Stimulated activated naive CD4-positive, alpha-beta T cell (primary cell): ENCODE measurements around the gene FEV.

Experiments used
- DNase-seq, 6 experiments: peaks; one replicate each; lab custom pipeline; 2025; lab: John Stamatoyannopoulos, UW

Gene FEV

GRCh38 chr2:218975060-218975777, 9.8 kb downstream of the FEV start:
- DNase-seq = no peak

GRCh38 chr2:218970894-218971293, 14.1 kb downstream of the FEV start:
- no peak for DNase-seq

- DNase-seq = no peak
Observed at GRCh38 chr2:218964041-218964771, 20.8 kb downstream of the FEV start.

GRCh38 chr2:218963601-218964000, 21.4 kb downstream of the FEV start:
- no peak for DNase-seq

GRCh38 chr2:218962859-218963492, 22.0 kb downstream of the FEV start:
- peak; percentile 8 to 65 (median 47) for DNase-seq

GRCh38 chr2:218961651-218962570, 23.1 kb downstream of the FEV start:
- DNase-seq = peak in 1 of 6 experiments; percentile 10

- DNase-seq = no peak
Observed at GRCh38 chr2:218961229-218961628, 23.8 kb downstream of the FEV start.

- no peak for DNase-seq
Observed at GRCh38 chr2:218960309-218961165, 24.4 kb downstream of the FEV start.

GRCh38 chr2:218959761-218960308, 25.1 kb downstream of the FEV start:
- no peak for DNase-seq

GRCh38 chr2:218959141-218959731, 25.7 kb downstream of the FEV start, which contains the start of gene CDK5R2:
Gene CDK5R2, plus strand, starts transcription at chr2:218959666. Its CDS starts 155 bp downstream, at chr2:218959821.
- peak in 4 of 6 experiments; percentile 14 to 49 (median 28) for DNase-seq

GRCh38 chr2:218958276-218958675, 26.7 kb downstream of the FEV start:
- DNase-seq = no peak

GRCh38 chr2:218957671-218958070, 27.3 kb downstream of the FEV start:
- DNase-seq = no peak

GRCh38 chr2:218956039-218956438, 28.9 kb downstream of the FEV start:
- DNase-seq = no peak

- no peak for DNase-seq
Observed at GRCh38 chr2:218954541-218955300, 30.3 kb downstream of the FEV start.

GRCh38 chr2:218953366-218953954, 31.5 kb downstream of the FEV start:
- no peak for DNase-seq

- no peak for DNase-seq
Observed at GRCh38 chr2:218952160-218952559, 32.8 kb downstream of the FEV start.

GRCh38 chr2:218946621-218947020, 38.4 kb downstream of the FEV start:
- DNase-seq = no peak

GRCh38 chr2:218944759-218945404, 40.1 kb downstream of the FEV start:
- DNase-seq = no peak
